ENCODE results near the gene FRAS1.

The FRAS1 gene

GRCh38 chr4:78039678-78040077 lies 17.4 kb upstream of the FRAS1 start:
- TF ChIP-seq CTCF (IDR thresholded peaks at IDR 0.05; ENCODE audit: low read depth, low read length): no peak
- H3K4me3 ChIP-seq (ENCODE audit: low read depth, low read length): no peak overlapping the region

- TF ChIP-seq CTCF (IDR thresholded peaks at IDR 0.05; ENCODE audit: low read depth, low read length): no peak
- no peak overlapping the region for H3K4me3 ChIP-seq (ENCODE audit: low read depth, low read length)
Measured at GRCh38 chr4:78040431-78040830, 16.7 kb upstream of the FRAS1 start.

- no peak overlapping the region for H3K4me3 ChIP-seq (ENCODE audit: low read depth, low read length)
- TF ChIP-seq CTCF (IDR thresholded peaks at IDR 0.05; ENCODE audit: low read depth, low read length): no peak
Measured at GRCh38 chr4:78047366-78047765, 9.8 kb upstream of the FRAS1 start.

GRCh38 chr4:78056265-78057129 lies 626 bp upstream of the FRAS1 start:
- TF ChIP-seq CTCF (IDR thresholded peaks at IDR 0.05; ENCODE audit: low read depth, low read length): no peak
- peak overlapping the region; percentile 62 for H3K4me3 ChIP-seq (ENCODE audit: low read depth, low read length)

- TF ChIP-seq CTCF (IDR thresholded peaks at IDR 0.05; ENCODE audit: low read depth, low read length): no peak
- peak overlapping the region; percentile 62 for H3K4me3 ChIP-seq (ENCODE audit: low read depth, low read length)
Measured at GRCh38 chr4:78057600-78058550, 752 bp downstream of the FRAS1 start.

- H3K4me3 ChIP-seq (ENCODE audit: low read depth, low read length): peak overlapping the region; percentile 62
Measured at GRCh38 chr4:78058591-78059523, 1.7 kb downstream of the FRAS1 start.

More at GRCh38 chr4:78058591-78059523, 1.7 kb downstream of the FRAS1 start:
- no peak for TF ChIP-seq CTCF (IDR thresholded peaks at IDR 0.05; ENCODE audit: low read depth, low read length)
